GM21515 (cell line): ENCODE data around the gene RMND5B.
"Not testable (repeated sequence)": the region's sequence is repeated elsewhere in the genome, so short reads cannot be mapped to it uniquely, and the experiment has no call there.

Source experiments
- ATAC-seq: cut with Tn5 transposase; IDR thresholded peaks from one replicate; pipeline ENCODE4 v1.9.1; 2021; ENCODE audit not compliant: unreplicated experiment

RMND5B gene

GRCh38 chr5:178163772-178164735 lies 33.2 kb downstream of the RMND5B start:
- ATAC-seq = peak; percentile 91

- no peak for ATAC-seq
Measured at GRCh38 chr5:178165581-178165980, 34.8 kb downstream of the RMND5B start.

- no peak for ATAC-seq
Measured at GRCh38 chr5:178170455-178170854, 39.6 kb downstream of the RMND5B start.

- no peak for ATAC-seq
Measured at GRCh38 chr5:178174456-178174855, 43.6 kb downstream of the RMND5B start.

DNA sequence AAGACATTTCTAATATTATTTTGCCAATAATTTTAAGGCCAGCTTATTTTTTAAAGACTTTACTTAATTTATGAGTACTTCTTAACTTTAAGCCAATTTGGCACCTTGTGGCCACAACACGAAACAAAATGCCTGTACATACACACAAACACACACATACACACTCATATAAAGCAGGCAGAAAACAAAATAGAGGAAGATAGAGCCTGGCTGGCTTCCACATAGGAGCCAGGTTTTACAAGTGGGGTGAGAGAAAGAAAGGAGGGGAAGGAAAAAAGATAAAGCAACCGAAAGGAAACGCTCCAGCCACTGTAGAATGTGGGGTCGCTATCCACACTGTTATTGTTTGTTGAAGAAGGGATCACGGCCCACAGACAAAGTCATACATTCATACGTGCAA lies 46.0 kb downstream of the RMND5B start:
- no peak for ATAC-seq

DNA sequence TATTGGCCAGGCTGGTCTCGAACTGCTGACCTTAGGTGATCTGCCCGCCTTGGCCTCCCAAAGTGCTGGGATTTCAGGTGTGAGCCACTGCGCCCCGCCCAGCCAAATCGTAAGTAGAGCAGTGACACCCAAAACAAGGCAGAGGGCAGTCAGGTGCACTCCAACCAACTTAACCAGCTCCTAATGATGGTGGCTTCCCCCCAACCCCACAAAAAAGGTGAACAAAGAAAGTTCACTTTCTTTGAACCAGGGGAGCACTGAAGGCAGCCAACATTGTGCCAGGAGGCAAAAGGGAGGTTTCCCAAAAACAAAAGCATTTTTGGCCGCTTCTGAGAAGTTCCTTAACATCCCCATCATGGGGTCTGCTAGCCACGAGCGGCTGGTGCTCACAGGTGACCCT lies 46.8 kb downstream of the RMND5B start:
- no peak for ATAC-seq

GRCh38 chr5:178180141-178180863 lies 49.5 kb downstream of the RMND5B start:
- ATAC-seq = no peak

- no peak for ATAC-seq
Measured at GRCh38 chr5:178182158-178182876, 51.5 kb downstream of the RMND5B start.

GRCh38 chr5:178186427-178186826 lies 55.6 kb downstream of the RMND5B start:
- ATAC-seq = no peak

- ATAC-seq = no peak
Measured at GRCh38 chr5:178187014-178187413, 56.2 kb downstream of the RMND5B start, which contains the start of gene GMCL2. Gene GMCL2, minus strand, starts transcription at chr5:178187371. Its CDS starts 72 bp downstream, at chr5:178187299.

DNA sequence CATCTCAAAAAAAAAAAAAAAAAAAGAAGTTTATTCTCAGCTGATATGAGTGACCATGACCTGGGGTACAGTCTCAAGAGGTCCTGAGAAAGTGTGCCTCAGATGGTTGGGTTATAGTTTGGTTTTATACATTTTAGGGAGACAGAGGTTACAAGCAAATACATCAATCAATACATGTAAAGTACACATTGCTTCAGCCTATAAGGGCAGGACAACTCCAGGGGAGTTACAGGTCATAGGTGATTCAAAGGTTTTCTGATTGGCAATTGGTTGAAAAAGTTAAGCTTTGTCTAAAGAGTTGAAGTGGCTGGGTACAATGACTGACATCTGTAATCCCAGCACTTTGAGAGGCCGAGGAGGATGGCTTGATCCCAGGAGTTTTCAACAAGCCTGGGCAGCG lies 58.6 kb downstream of the RMND5B start:
- no peak for ATAC-seq

DNA sequence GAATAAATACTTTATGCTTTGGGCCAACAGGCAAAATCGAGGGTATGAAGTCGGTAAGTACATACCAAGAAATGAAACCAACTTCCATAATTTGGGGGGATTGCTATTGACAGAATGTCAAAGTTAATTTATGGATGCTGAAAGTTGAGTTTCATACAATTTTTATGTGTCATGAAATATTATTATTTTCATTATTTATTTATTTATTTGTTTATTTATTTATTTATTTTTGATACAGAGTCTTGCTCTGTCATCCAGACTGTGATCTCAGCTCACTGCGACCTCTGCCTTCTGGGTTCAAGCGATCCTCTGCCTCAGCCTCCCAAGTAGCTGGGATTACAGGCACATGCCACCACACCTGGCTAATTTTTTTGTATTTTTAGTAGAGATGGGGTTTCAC lies 60.8 kb downstream of the RMND5B start:
- ATAC-seq = no peak

- ATAC-seq = no peak
Measured at GRCh38 chr5:178192244-178192643, 61.4 kb downstream of the RMND5B start.

DNA sequence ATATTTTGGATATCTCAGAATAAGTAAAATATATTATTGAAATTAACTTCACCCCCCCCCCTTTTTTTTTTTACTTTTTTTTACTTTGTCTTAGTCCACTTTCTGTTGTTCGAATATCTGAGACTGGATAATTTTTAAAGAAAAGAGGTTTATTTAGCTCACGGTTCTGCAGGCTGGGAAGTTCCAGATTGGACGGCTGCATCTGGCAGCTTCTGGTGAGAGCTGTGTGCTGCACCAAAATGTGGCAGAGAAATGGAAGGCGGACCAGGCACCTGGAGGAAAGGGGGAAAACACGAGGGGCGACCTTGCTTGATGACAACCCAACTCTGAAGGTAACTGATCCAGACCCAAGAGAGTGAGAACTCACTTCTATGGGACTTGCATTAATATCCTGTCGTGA lies 62.0 kb downstream of the RMND5B start:
- no peak for ATAC-seq

DNA sequence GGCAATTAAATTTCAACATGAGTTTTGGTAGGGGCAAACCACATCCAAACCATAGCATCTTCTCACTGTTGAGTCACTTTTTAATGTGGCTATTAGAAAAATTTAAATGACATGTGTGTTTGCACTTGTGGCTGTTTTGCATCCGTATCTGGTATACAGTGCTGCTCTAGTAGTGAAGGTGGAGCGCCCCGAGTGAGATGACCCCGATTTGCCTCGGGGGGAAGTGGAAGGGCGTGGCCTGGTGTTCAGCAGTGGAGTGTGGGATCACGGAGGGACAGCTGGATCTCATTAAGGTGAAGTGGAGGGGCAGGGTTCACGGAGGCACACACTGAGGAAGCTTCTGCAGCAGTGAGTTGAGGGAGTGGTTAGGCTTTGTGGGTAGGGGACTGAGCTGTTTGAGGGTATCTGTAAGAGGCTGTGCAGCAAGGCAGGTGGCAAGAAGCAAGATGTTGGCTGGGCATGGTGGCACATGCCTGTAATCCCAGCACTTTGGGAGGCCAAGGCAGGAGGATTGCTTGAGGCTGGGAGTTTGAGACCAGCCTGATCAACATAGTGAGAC lies 62.5 kb downstream of the RMND5B start:
- no peak for ATAC-seq

DNA sequence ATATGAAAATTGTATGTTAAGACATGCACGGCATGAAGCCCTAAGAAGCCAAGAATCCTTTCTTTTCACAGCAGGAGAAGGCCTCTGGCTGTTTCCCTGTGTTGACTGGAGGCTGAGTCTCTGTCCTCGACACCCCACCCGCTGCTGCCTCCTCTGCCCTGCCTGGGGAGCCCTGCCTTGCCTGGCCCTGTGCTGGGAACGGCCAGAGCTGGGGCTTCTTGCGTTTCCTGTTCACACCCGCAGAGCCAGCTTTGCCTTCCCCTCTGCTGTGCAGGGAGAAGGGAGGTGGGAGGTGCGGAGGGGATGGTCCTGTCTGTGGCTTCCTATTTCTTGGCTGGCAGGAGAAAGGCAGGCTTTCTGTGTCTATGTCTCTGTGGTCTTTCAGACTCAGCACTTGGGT lies 63.2 kb downstream of the RMND5B start:
- no peak for ATAC-seq

DNA sequence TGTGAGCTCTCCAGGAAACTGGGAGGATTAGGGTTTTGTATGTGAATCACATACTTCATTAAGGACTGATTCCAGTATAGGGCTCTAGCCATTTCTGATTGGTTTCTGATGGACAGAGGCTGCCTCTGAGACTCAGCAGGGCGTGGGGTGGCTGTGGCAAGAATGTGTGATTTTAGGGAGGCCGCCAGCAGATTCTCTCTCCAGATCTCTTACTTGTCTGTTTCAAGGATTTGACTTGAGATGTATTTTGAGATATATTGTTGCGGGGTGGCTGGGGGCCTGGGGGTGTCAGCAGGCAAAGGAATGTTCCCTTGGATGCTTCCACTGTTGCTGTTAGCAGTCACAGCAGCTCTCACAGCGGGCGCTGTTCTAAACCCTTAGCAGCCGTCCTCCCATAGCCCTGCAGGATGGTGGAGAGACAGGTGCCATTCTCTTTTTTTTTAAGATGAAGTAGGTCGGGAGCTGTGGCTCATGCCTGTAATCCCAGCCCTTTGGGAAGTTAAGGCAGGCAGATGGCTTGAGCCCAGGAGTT lies 65.5 kb downstream of the RMND5B start:
- ATAC-seq = no peak

GRCh38 chr5:178196986-178197385 lies 66.2 kb downstream of the RMND5B start:
- no peak for ATAC-seq

DNA sequence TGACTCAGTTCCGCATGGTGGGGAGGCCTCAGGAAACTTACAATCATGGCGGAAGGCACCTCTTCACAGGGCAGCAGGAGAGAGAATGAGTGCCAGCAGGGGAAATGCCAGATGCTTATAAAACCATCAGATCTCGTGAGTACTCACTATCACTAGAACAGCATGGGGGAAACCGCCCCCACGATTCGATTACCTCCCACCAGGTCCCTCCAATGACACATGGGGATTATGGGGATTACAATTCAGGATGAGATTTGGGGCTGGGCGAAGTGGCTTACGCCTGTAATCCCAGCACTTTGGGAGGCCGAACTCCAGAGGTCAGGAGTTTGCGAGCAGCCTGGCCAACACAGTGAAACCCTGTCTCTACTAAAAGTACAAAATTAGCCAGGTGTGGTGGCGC lies 67.3 kb downstream of the RMND5B start:
- not testable (repeated sequence) for ATAC-seq

- ATAC-seq = no peak
Measured at GRCh38 chr5:178198706-178199105, 67.9 kb downstream of the RMND5B start.
